Measurements from ENCODE around the gene TIAM2.

DNA sequence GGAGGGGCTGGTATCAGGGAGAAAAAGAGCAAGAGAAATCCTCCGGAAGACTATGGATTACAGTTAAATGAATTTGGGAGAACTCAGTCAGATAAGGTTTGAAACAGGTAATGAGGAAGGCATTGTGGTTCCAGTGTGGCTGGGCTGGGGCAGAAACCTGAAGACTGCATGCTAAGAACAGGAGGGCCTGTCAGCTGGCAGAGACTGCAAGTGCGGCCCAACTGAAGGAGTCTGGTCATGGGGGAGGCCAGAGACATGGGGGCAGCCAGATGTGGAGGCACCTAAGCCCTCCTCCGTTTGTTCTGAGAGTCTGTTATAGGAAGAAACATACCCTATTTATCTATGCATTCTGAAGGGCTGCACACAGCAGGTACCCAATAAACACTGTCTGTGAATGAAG lies 302.6 kb downstream of the TIAM2 start:
- TF ChIP-seq, protein P1, sequence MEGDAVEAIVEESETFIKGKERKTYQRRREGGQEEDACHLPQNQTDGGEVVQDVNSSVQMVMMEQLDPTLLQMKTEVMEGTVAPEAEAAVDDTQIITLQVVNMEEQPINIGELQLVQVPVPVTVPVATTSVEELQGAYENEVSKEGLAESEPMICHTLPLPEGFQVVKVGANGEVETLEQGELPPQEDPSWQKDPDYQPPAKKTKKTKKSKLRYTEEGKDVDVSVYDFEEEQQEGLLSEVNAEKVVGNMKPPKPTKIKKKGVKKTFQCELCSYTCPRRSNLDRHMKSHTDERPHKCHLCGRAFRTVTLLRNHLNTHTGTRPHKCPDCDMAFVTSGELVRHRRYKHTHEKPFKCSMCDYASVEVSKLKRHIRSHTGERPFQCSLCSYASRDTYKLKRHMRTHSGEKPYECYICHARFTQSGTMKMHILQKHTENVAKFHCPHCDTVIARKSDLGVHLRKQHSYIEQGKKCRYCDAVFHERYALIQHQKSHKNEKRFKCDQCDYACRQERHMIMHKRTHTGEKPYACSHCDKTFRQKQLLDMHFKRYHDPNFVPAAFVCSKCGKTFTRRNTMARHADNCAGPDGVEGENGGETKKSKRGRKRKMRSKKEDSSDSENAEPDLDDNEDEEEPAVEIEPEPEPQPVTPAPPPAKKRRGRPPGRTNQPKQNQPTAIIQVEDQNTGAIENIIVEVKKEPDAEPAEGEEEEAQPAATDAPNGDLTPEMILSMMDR (IDR thresholded peaks at IDR 0.05): no peak
- no peak for TF ChIP-seq POLR2A (IDR thresholded peaks at IDR 0.05)

Data from uterus (tissue), 2 donors.